DMS114 treated with DMSO at 0.1 percent for 48 hours (cell line): ENCODE results near the gene SYF2.
"Not testable (repeated sequence)": the region's sequence is repeated elsewhere in the genome, so short reads cannot be mapped to it uniquely, and the experiment has no call there.

Source experiments
- DNase-seq: peaks from one replicate; lab custom pipeline; 2025; ENCODE audit not compliant: unreplicated experiment; lab: John Stamatoyannopoulos, UW

SYF2 gene

DNA sequence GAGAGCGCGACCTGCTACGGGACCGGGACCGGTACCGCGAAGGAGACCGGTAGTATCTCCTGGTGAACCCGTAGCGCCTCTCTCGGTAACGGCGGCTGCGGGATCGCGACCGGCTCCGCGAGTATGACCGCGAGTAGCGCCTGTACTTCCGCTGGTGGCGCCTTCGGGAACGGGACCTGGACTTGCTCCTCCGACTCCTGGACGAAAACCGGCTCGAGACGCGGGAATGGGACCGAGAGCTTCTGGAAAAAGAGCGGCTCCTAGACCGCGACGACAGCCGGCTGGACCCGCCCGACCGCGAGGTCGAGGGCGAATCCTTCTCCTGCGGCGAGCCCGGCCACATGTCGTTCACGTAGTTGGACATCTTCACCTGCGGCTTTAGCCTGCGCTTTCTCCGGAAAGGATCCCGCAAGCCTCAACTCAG, 14.3 kb upstream of the SYF2 start:
- DNase-seq = no peak

- DNase-seq = peak; percentile 51
Measured at GRCh38 chr1:25245809-25246599, 13.7 kb upstream of the SYF2 start.

DNA sequence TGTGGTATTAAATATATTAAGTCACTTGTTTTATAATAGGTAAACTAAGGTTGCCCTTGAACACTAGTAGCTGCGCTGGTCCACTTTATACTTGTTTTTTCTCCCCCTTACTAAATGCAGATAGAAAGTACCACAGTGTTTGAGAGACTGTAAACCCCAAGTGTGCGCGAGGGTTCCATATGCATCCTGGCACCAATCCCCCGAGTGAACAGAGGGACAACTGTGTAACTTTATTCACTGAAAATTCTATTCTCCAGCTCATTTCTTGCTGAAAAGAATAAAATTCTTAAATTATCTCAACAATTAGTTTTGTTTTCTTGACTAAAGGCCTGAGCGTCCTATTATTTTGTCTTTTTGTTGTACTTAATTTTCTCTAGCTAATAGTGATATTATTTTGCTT, 13.1 kb upstream of the SYF2 start:
- no peak for DNase-seq

- no peak for DNase-seq
Measured at GRCh38 chr1:25243907-25244306, 11.6 kb upstream of the SYF2 start.

GRCh38 chr1:25239681-25240541, 7.6 kb upstream of the SYF2 start:
- DNase-seq = peak; percentile 92

DNA sequence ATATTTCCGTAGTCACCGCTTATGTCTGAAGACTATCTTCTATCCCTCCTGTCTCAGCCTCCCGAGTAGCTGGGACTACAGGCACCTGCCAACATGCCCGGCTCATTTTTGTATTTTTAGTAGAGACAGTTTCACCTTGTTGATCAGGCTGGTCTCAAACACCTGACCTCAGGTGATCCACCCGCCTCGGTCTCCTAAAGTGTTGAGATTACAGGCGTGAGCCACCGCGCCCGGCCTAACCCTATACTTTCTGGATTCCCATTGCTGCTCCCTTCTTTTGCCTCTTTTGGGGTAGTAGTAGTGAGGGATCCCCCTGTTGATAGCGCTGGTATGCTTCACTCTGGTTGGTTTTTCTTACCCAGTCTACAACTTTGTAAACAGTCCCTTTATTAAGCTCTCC, 5.7 kb upstream of the SYF2 start:
- DNase-seq = no peak

- DNase-seq = not testable (repeated sequence)
Measured at GRCh38 chr1:25236261-25236660, 4.0 kb upstream of the SYF2 start.

DNA sequence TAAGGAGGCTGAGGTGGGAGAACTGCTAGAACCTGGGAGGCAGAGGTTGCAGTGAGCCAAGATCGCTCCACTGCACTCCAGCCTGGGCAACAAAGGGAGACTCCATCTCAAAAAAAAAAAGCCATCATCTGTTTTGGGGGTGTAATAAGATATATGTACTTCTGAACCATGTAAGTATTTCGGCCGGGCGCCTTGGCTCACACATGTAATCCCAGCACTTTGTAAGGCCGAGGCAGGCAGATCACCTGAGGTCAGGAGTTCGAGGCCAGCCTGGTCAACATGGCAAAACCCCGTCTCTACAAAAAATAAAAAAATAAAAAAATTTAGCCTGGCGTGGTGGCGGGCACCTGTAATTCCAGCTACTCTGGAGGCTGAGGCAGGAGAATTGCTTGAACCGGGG, 3.1 kb upstream of the SYF2 start:
- DNase-seq = not testable (repeated sequence)

GRCh38 chr1:25232866-25233784, 823 bp upstream of the SYF2 start:
- peak; percentile 66 for DNase-seq

DNA sequence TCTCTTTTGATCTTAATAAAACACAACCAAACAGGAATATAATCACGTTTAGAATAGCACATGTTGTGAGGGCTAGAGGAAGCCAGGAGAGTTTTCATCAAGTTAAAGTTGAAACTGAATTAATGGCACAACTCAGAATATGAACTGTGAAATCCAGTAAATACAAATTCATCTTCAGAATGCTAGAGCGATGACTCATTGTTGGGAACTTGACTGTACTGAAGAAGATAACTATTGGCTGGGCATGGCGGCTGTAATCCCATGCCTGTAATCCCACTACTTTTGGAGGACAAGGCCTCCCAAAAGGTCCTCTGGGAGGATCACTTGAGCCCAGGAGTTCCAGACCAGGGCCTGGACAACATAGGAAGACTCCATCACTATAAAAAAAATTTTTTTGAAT, 8.8 kb downstream of the SYF2 start:
- DNase-seq = no peak

GRCh38 chr1:25222606-25223005, 9.7 kb downstream of the SYF2 start:
- DNase-seq = no peak

DNA sequence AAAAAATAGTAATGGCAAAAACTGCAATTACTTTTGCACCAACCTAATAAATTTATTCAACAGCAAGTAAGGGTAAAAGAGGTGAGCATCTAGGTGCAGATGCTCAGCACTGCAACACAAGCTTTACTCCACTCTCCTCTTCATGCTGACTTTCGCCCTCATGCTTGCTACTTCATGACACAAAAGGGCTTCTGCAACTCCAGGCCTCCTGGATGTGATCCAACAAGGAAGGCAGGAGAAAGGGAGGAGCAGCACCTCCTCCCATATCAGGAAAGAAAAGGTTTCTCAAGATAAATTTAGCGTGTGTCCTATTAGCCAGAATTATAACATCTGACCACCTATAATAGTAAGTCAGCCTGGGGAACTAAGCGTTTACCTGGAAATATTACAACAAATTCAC, 11.6 kb downstream of the SYF2 start:
- no peak for DNase-seq

DNA sequence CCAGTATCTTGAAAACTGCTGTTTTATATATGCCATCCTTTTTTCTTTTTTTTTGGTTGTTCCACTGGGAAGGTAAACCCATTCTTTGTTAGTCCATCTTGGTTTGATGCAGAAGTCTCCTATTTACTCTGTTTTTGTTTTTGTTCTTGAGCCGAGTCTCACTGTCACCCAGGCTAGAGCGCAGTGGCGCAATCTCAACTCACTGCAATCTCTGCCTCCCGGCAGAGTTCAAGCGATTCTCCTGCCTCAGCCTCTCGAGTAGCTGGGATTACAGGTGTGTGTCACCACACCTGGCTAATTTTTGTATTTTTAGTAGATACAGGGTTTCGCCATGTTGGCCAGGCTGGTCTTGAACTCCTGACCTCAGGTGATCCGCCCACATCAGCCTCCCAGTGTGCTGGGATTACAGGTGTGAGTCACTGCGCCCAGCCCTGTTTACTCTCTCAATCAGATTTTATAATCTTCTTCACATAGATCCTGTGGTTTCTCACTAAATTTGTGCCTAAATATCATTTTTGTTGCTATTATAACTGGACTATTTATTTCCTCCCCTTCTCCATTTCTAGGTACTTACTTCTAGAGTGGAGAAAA, 12.5 kb downstream of the SYF2 start:
- DNase-seq = no peak

- no peak for DNase-seq
Measured at GRCh38 chr1:25217598-25218232, 14.6 kb downstream of the SYF2 start.

DNA sequence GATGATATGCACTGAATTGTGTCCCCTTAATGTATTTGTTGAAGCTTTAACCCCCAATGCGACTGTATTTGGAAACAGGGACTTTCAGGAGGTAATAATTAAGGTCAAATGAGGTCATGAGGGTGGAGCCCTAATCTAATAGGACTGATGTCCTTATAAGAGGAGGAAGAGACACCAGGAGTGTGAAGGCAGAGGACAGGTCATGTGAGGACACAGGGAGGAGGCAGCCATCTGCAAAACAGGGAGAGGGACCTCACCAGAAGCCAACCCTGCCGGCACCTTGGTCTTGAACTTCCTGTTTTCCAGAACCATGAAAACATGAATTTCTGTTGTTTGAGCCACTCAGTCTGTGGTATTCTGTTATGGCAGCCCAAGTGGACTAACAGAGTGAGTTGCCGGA, 15.3 kb downstream of the SYF2 start:
- DNase-seq = no peak

- DNase-seq = no peak
Measured at GRCh38 chr1:25216123-25216522, 16.2 kb downstream of the SYF2 start.

GRCh38 chr1:25212725-25213124, 19.6 kb downstream of the SYF2 start:
- no peak for DNase-seq

DNA sequence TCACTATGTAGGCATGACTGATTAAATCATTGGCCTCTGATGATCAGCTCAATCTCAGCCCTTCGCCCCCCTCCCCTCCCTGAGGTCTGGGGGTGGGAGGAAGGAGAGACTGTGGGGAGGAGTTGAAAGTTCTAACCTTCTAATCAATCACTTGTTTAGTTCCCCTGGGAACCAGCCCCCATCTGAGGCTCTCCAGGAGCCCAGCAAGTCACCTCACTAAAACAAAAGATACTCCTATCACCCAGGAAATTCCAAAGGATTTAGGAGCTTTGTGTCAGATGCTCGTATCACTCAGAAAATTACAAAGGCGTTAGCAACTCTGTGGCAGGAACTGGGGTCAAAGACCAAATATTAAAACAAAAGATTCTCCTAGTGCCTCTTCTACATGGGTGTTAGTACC, 21.6 kb downstream of the SYF2 start:
- no peak for DNase-seq

GRCh38 chr1:25209516-25209915, 22.8 kb downstream of the SYF2 start:
- no peak for DNase-seq

DNA sequence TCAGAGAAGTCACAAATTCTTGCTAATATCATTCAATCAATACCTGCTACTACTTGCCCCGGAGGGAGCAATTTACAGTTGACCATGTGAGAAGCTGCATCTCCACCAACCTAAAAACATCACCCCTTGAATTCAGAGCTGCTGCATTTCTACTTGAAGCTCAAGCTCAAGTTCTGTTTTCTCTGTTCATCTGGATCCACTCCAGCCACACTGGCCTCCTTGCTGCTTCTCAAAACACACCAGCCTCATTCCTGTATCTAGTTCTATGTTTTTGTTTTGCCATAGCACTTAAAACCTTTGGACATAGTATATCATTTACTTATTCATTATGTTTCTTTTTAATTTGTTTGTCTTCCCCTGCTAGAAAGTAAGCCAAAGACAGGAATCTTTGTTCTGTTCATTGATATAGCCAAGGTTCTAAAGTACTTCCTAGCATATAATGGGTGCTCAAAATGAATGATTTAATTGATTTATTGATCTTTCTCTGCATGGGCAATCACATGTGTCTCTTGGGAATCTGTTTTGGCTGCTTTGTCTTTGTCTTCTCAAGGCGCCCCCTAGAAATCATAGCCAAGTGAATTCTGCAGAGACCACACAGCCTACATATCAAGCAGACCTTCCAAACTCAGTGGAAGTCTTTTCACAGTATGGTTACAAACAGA, 23.6 kb downstream of the SYF2 start:
- DNase-seq = no peak
